KMS-11 (cell line): ENCODE measurements around the gene SOX8.

Source experiments
- H2AFZ ChIP-seq: fragments of 200-600 bp; sonication (generic); 2 replicates; pipeline ENCODE4 v1.6.1; 2016; ENCODE audit warnings: antibody characterized with exemption, mixed run types, low read depth
- H3K27ac ChIP-seq: fragments of 200-600 bp; sonication (generic); 2 replicates; pipeline ENCODE4 v1.6.1; 2016; ENCODE audit warnings: mild to moderate bottlenecking, mixed run types
- H3K27me3 ChIP-seq: fragments of 200-600 bp; sonication (generic); 2 replicates; pipeline ENCODE4 v1.6.1; 2017; ENCODE audit warnings: mild to moderate bottlenecking, low read depth, mixed run types, moderate library complexity; ENCODE audit not compliant: insufficient read depth
- H3K36me3 ChIP-seq: fragments of 200-600 bp; sonication (generic); 2 replicates; pipeline ENCODE4 v1.6.1; 2017; ENCODE audit warnings: mild to moderate bottlenecking, mixed run types; ENCODE audit not compliant: insufficient read depth
- H3K4me1 ChIP-seq: fragments of 200-600 bp; sonication (generic); 2 replicates; pipeline ENCODE4 v1.6.1; 2016; ENCODE audit warnings: mild to moderate bottlenecking, low read depth, mixed run types; ENCODE audit not compliant: poor library complexity, severe bottlenecking
- H3K4me2 ChIP-seq: fragments of 200-600 bp; sonication (generic); 2 replicates; pipeline ENCODE4 v1.7.0; 2016; ENCODE audit warnings: mild to moderate bottlenecking, mixed run types
- H3K4me3 ChIP-seq: fragments of 200-600 bp; sonication (generic); IDR thresholded peaks from 2 replicates; pipeline ENCODE4 v1.6.1; 2017; ENCODE audit warnings: low read depth, low read length, mixed read lengths; ENCODE audit not compliant: insufficient read depth
- H3K79me2 ChIP-seq: fragments of 200-600 bp; sonication (generic); 2 replicates; pipeline ENCODE4 v1.6.1; 2016; ENCODE audit warnings: low read depth, mixed run types; ENCODE audit not compliant: insufficient read depth
- H3K9ac ChIP-seq: fragments of 200-600 bp; sonication (generic); 2 replicates; pipeline ENCODE4 v1.6.1; 2016; ENCODE audit warnings: mild to moderate bottlenecking, mixed run types
- H4K20me1 ChIP-seq: fragments of 200-600 bp; sonication (generic); 2 replicates; pipeline ENCODE4 v1.6.1; 2016; ENCODE audit warnings: mild to moderate bottlenecking, mixed run types; ENCODE audit not compliant: insufficient read depth
- CTCF ChIP-seq: fragments of 200-600 bp; sonication (generic); conservative IDR thresholded peaks from 2 replicates; pipeline ENCODE4 v1.6.1; 2017; ENCODE audit warnings: low read depth, mild to moderate bottlenecking, antibody characterized with exemption, low read length, moderate library complexity, mixed read lengths

The SOX8 gene

GRCh38 chr16:976389-976931 is 5.1 kb upstream of the SOX8 start:
- Histone ChIP-seq H4K20me1 (no peaks in the 10 kb centered on the region), H3K27ac (no peak overlapping the region), H3K79me2 (no peaks in the 10 kb centered on the region), H3K4me1 (no peaks in the 10 kb centered on the region), H3K4me2 (no peak overlapping the region), H3K9ac (no peak overlapping the region), H3K4me3 (no peak overlapping the region), H3K27me3 (peaks cover 73% of the 10 kb centered on the region), H3K36me3 (no peaks in the 10 kb centered on the region), H2AFZ (no peak overlapping the region)
- TF ChIP-seq CTCF, result no peak

GRCh38 chr16:977081-977701 is 4.4 kb upstream of the SOX8 start:
- no peak overlapping the region for H3K9ac ChIP-seq
- no peak overlapping the region for H3K4me2 ChIP-seq
- no peaks in the 10 kb centered on the region for H3K4me1 ChIP-seq
- no peak overlapping the region for H2AFZ ChIP-seq
- TF ChIP-seq CTCF, result no peak
- H3K27ac ChIP-seq, result no peak overlapping the region
- H3K79me2 ChIP-seq, result no peaks in the 10 kb centered on the region
- no peak overlapping the region for H3K4me3 ChIP-seq
- H4K20me1 ChIP-seq, result no peaks in the 10 kb centered on the region
- peaks cover 65% of the 10 kb centered on the region for H3K27me3 ChIP-seq
- no peaks in the 10 kb centered on the region for H3K36me3 ChIP-seq

- H3K4me2 ChIP-seq, result no peak overlapping the region
- H3K4me3 ChIP-seq, result no peak overlapping the region
- H3K79me2 ChIP-seq, result no peaks in the 10 kb centered on the region
- no peaks in the 10 kb centered on the region for H3K36me3 ChIP-seq
- peaks cover 65% of the 10 kb centered on the region for H3K27me3 ChIP-seq
- TF ChIP-seq CTCF, result no peak
- H4K20me1 ChIP-seq, result no peaks in the 10 kb centered on the region
- H3K9ac ChIP-seq, result no peak overlapping the region
- H2AFZ ChIP-seq, result no peak overlapping the region
- H3K27ac ChIP-seq, result no peak overlapping the region
- H3K4me1 ChIP-seq, result no peaks in the 10 kb centered on the region
Measured at GRCh38 chr16:977896-978295, 3.7 kb upstream of the SOX8 start.

GRCh38 chr16:978403-978802 is 3.2 kb upstream of the SOX8 start:
- Histone ChIP-seq H3K79me2 (no peaks in the 10 kb centered on the region), H2AFZ (no peak overlapping the region), H3K27me3 (peaks cover 67% of the 10 kb centered on the region), H3K36me3 (no peaks in the 10 kb centered on the region), H3K4me3 (no peak overlapping the region), H3K27ac (no peak overlapping the region), H4K20me1 (no peaks in the 10 kb centered on the region), H3K4me1 (no peaks in the 10 kb centered on the region), H3K9ac (no peak overlapping the region), H3K4me2 (no peak overlapping the region)
- TF ChIP-seq CTCF, result no peak
